GM12865 (cell line): ENCODE results near the gene DENND2D.

Experiments
- DNase-seq: peaks from one replicate; pipeline ENCODE4 v3.0.0; 2010; ENCODE audit warnings: low read depth
- H3K4me3 ChIP-seq: 2 replicates; pipeline ENCODE4 v1.5.1; 2011; ENCODE audit warnings: mild to moderate bottlenecking, low read depth, low read length, control low read depth
- CTCF ChIP-seq: IDR thresholded peaks from 2 replicates; pipeline ENCODE4 v1.5.1; 2011; ENCODE audit warnings: low read length, control low read depth, low read depth, inconsistent platforms; ENCODE audit not compliant: insufficient read depth; ENCODE audit errors: missing control alignments

DENND2D gene

GRCh38 chr1:111191496-111191895, 8.9 kb downstream of the DENND2D start:
- TF ChIP-seq CTCF: no peak
- H3K4me3 ChIP-seq: no peak overlapping the region
- peak; percentile 4 for DNase-seq

- DNase-seq: peak; percentile 2
- TF ChIP-seq CTCF: no peak
- H3K4me3 ChIP-seq: no peak overlapping the region
These were observed 9.5 kb downstream of the DENND2D start for GRCh38 chr1:111190931-111191451.

- DNase-seq: peak; percentile 4
- no peak overlapping the region for H3K4me3 ChIP-seq
- no peak for TF ChIP-seq CTCF
These were observed 15.8 kb downstream of the DENND2D start for GRCh38 chr1:111184663-111185062.

- DNase-seq: peak; percentile 10
- H3K4me3 ChIP-seq: no peak overlapping the region
These were observed 17.0 kb downstream of the DENND2D start for GRCh38 chr1:111183308-111184069.

GRCh38 chr1:111182052-111182451, 18.4 kb downstream of the DENND2D start:
- DNase-seq: no peak
- no peak overlapping the region for H3K4me3 ChIP-seq
- TF ChIP-seq CTCF: no peak

More at GRCh38 chr1:111183308-111184069, 17.0 kb downstream of the DENND2D start:
- TF ChIP-seq CTCF: no peak

GRCh38 chr1:111179968-111180533, 20.4 kb downstream of the DENND2D start:
- no peak for TF ChIP-seq CTCF
- H3K4me3 ChIP-seq: no peak overlapping the region
- DNase-seq: no peak
